T-helper 1 cell treated with Interleukin-12 subunit alpha and Interleukin-12 subunit beta and Interleukin-4 antibody, amounts not matched to agents 30 ng/mL and 1 ng/mL, for 36 hours (primary cell): Measurements from ENCODE around the gene HTR2A. TPM values are rescaled to one million over a fixed set of nuclear protein-coding genes. Genes with fewer than 3 reads are reported as not detected.

Source experiments
- intact Hi-C: fragments of 100-400 bp; cut with micrococcal nuclease; formaldehyde crosslinking; loops from one replicate; pipeline ENCODE4 v1.15.1; 2024
- total RNA-seq: library from RNA; stranded (reverse); gene quantifications from 2 replicates; pipeline ENCODE4 v1.2.3, GENCODE V29; 2022

HTR2A gene
- total RNA-seq, 1 donor from 2014 or later = not detected

GRCh38 chr13:46871557-46871956 lies 25.3 kb downstream of the HTR2A start:
- intact Hi-C loops = no loop called here

DNA sequence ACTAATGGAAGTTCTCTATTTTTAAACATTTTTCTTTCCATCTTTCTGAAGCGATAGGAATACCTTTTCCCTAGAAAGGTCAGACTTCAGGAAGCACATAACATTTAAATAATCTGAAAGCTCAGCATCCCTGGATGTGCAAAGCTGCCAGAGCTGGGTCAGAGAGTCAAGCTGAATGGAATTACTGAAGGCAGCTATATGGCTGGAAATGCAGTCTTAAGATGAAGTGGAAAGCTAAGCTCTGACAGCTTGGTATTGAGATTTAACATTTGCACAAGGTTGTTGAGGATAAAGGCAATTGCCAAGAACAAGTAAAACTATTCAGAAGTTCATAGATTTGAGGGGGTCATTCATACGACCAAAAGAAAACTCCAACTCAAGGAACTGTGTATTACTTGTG lies 28.8 kb downstream of the HTR2A start:
- intact Hi-C loops = no loop called here

DNA sequence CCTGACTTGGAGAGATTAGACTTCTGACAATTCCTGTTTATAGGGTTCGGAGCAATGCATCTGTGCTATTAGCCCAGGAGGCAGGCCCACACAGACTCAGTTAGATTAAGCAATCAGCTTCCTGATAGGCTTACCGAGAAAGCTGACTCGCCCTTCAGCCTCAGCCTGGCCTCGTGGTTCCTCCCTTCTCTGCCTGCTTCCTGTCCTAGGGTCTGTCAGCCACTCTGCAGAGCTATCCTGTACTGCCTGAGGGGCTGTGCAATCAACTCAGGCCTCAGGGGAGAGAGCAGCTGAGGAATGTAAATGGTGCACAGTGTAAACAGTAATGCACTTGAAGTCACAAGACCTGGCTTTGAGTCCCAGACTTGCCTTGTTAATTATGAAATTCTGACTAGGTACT lies 30.7 kb downstream of the HTR2A start:
- intact Hi-C loops = no loop called here

GRCh38 chr13:46864941-46865340 lies 31.9 kb downstream of the HTR2A start:
- intact Hi-C loops = no loop called here

GRCh38 chr13:46861959-46862358 lies 34.9 kb downstream of the HTR2A start:
- intact Hi-C loops = no loop called here

DNA sequence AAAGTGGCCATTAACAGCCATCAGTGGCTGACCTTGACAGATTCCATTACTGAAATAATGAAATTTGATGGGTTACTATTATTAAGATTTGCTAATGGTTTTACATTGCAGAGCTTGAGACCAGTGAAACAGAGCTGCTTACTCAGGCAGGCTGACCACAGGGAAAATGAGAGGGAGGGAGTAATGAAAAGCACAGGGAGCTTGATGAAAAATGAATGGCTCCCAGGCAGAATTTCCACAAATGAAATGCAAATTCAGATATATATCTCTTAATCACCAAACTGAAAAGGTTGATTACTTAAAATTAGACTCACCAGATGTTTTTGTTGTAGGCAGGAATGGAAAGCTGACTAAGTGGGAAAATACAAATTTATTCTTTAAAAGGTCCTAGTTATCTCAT lies 36.1 kb downstream of the HTR2A start:
- intact Hi-C loops = no loop called here

- intact Hi-C loops = no loop called here
Observed at GRCh38 chr13:46858776-46859175, 38.1 kb downstream of the HTR2A start.

DNA sequence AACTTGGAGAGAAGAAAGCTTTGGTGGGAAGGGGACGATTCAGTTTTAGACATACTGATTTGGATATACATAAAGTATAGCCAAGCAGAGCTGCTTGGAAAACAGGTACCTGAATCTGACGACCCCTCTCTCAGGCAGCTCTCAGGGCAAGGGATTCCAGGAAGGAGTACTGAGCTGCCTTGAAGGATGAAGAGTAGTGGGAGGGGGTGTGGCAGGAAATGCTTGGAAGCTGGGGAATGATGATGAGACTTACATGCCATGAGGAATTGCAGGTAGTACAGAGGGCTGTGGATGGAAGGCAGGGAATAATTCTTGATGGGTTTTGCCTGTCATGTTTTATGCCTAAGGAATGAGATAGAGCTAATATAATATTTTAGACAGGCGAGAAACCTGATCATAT lies 38.7 kb downstream of the HTR2A start:
- intact Hi-C loops = no loop called here

- intact Hi-C loops = no loop called here
Observed at GRCh38 chr13:46855664-46856063, 41.2 kb downstream of the HTR2A start.

- intact Hi-C loops = no loop called here
Observed at GRCh38 chr13:46855166-46855565, 41.7 kb downstream of the HTR2A start.

- intact Hi-C loops = no loop called here
Observed at GRCh38 chr13:46852168-46852567, 44.7 kb downstream of the HTR2A start.

- intact Hi-C loops = no loop called here
Observed at GRCh38 chr13:46850214-46850613, 46.6 kb downstream of the HTR2A start.

GRCh38 chr13:46846726-46847125 lies 50.1 kb downstream of the HTR2A start:
- intact Hi-C loops = no loop called here

- intact Hi-C loops = no loop called here
Observed at GRCh38 chr13:46845146-46845545, 51.7 kb downstream of the HTR2A start.

- intact Hi-C loops = no loop called here
Observed at GRCh38 chr13:46844431-46844830, 52.4 kb downstream of the HTR2A start.

DNA sequence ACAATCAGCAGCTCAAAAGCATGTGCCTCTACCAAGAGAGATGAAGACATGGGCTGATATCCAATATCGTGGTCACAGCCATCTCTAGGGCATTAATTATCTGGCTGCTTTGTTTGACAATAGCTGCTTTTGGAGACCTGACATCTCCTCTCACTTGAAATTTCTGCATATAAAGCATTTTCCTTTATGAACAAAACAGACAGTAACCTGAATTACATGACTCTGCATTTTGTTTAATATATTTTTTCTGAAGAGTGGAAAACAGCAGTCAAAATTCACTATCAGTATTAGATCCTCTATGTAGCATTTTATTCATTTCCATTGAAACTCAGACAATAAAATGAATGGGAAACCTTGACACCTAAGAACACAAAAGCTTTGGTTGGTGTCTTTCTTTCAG lies 57.5 kb downstream of the HTR2A start:
- intact Hi-C loops = no loop called here

GRCh38 chr13:46834657-46835056 lies 62.2 kb downstream of the HTR2A start:
- intact Hi-C loops = loop anchor here (5.0 kb wide), 1 partner anchor 763 kb away; no protein-coding TSS in a partner anchor

DNA sequence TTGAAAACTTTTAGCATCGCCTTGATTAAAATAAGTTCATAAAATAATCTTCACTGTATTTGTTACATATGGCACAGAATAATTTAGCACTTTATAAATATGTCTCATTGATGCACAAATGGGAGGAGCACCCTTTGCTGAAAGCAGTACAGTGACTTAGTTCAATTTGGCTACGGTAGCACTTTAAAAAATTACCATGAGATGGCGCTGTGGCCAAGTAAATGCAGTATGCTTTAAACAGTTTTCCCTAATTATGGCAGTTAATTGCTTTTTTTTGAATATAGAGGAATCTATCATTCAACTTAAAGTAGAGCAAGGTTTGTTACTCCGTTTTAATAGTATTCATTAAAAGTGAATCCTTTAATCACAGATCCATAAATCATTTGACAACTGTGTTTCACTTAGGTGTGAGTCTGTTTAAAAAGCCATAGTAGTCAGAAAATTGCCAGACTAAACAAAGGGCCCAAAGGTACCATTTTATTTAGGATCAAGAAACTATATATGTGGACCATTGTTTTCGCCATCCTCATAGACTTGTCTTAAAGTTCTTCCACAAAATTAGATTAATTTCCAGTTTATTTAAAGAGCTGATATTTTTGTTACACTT lies 65.2 kb downstream of the HTR2A start:
- intact Hi-C loops = loop anchor here (5.0 kb wide), 1 partner anchor 766 kb away; no protein-coding TSS in a partner anchor

GRCh38 chr13:46830405-46831005 lies 66.3 kb downstream of the HTR2A start:
- intact Hi-C loops = loop anchor here (5.0 kb wide), 1 partner anchor 767 kb away; no protein-coding TSS in a partner anchor

- intact Hi-C loops = no loop called here
Observed at GRCh38 chr13:46822551-46822950, 74.3 kb downstream of the HTR2A start.

GRCh38 chr13:46817838-46818476 lies 78.9 kb downstream of the HTR2A start:
- intact Hi-C loops = no loop called here

DNA sequence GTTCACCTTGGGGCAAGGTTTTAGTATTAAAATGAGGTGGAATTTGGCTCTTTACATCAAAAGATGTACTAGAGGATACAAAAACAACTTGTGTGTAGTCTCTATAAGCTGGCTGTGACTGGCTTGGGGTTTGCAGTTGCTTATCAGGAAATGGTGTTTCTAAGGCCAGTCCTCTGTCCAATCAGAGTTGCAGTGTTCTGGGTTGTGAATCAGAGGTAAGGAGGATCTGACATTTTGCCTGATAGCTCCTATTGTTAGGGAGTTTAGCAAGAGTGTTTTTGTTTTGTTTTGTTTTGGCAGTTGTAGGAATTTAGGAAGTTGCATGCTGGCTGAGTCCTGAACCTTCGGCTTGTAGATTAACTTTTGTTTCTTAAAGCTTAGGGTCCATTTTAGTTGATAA lies 79.8 kb downstream of the HTR2A start:
- intact Hi-C loops = no loop called here

DNA sequence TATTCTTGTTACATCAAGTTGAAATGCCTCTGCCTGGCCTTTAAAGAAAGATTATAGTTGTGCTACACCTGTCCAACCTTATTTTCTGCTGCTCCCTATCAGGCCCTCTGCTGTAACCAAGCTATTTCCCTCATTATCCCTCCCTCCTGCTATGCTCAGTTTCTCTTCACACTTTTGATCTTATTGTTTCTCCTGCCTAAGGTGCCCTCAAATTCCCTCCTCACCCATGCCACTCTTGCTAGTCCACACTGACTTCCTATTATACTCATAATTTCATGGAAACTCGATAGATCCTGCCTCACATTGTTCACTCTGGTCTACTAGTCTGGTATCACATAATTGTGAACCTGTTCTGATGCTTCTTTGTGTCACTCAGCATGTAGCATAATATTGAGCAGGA lies 80.5 kb downstream of the HTR2A start:
- intact Hi-C loops = no loop called here
